Left kidney (tissue), 2 donors: Measurements from ENCODE around the gene PARN. TPM values are rescaled to one million over a fixed set of nuclear protein-coding genes. Genes with fewer than 3 reads are reported as not detected.
A peak's percentile ranks its signal among the peaks of the same experiment; 100 is the strongest.

Experiments
- DNase-seq: peaks from one replicate; pipeline ENCODE4 v3.0.0-alpha.2; 2013
- polyA plus RNA-seq: library from polyadenylated mRNA; unstranded; fragments of 120-200 nt; gene quantifications from one replicate; pipeline ENCODE4 v1.2.1, GENCODE V29; 2013; ENCODE audit not compliant: insufficient read length

The PARN gene
- polyA plus RNA-seq, 1 donor = 43.5 TPM

GRCh38 chr16:14499110-14499509 is 130.9 kb downstream of the PARN start:
- no peak for DNase-seq

DNA sequence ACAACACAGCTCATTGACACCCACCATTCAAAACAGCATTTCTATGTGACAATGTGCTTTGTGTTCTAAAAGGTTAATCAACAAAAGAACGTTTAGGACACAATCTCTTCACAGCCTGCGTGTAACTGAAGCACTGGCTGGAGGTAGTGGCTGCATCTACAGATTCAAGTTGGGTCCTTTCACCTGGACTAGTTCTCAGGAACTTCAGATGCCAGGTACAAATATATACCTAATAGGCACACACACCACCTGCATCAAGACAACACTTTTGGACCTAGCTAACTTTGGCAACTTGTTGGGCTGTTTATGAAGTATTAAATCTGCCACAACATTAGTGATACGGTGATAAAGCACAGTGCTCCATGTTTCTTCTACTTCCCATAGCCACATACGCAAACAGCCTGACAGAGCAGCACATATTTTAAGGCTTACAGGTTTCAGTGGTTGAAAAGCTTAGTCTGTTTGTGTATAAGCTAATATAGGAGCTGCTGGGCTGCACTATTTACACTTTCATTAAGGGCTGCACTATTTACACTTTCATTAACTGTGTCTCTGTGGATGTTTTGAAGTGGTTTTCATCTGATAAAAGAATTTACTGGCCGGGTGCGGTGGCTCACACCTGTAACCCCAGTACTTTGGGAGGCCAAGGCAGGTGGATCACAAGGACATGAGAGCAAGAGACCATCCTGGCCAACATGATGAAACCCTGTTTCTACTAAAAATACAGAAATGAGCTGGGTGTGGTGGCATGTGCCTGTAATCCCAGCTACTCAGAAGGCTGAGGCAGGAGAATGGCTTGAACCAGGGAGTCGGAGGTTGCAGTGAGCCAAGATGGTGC is 132.6 kb downstream of the PARN start:
- no peak for DNase-seq

- no peak for DNase-seq
These were observed 133.3 kb downstream of the PARN start for GRCh38 chr16:14496786-14497185.

DNA sequence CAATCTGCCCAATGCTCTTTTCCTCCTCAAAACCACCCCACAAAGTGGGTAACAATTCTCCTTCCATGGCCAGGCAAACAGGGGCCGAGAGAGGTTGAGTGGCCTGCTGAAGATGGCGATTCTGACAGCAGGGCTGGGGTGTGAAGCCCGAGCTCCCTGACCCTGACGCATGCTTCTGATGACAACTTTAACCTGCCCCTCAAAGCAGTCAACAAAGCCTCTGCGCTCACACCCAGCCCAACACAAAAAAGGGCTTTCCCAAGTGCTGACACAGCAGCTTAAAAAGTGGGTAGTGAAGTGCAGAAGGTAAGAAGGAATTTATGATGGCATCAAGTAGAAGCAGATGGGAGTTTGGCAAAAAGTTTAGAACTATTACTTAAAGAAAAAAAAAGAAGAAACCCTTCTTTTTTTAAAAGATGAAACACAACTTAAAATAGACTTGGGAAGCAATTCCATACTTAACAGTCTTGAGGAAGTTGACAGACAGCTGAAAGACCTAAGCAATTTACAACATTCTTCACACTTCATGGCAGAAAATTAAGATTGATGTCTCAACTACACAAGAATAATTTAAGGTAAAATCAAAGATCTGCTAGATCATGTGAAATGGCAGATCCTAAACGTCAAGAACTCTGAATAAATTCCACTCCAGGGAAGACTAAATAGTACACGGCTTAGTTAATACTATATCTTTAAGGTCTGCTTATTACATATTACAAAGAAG is 133.9 kb downstream of the PARN start:
- DNase-seq = no peak

DNA sequence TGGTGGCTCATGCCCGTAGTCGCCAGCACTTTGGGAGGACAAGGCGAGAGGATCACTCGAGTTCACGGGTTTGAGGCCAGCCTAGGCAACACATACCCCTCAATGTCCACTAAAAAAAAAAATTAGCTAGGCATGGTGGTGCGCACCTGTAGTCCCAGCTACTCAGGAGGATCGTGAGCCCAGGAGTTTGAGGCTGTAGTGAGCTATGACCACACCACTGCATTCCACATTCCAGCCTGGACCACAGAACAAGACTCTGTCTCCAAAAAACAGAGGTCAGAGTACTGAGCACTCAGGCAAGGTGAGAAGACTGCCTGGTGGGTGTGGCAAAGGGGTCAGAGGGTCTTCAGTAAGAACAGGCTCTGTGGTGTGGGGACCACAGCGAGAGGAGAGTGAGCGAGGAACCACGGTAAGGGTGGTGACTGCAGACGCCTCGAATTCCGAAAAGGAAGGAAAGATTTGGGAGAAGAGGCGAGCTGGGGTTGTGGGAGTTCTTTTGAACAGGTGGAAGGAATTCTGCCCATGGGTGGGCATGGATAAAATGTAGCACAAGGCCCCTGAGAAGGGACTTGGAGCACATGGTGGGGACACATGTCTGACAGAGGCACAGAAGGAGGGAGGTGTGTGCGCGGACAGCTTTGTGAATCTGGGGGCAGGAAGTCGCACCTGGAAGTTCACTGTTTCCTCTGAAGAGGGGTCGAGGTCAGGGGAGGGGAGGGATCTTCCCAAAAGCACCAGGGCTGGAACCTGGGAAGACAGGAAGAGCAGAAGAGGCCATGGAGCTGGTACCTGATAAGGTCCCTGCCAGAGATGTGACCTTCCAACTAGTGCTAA is 134.6 kb downstream of the PARN start:
- no peak for DNase-seq

DNA sequence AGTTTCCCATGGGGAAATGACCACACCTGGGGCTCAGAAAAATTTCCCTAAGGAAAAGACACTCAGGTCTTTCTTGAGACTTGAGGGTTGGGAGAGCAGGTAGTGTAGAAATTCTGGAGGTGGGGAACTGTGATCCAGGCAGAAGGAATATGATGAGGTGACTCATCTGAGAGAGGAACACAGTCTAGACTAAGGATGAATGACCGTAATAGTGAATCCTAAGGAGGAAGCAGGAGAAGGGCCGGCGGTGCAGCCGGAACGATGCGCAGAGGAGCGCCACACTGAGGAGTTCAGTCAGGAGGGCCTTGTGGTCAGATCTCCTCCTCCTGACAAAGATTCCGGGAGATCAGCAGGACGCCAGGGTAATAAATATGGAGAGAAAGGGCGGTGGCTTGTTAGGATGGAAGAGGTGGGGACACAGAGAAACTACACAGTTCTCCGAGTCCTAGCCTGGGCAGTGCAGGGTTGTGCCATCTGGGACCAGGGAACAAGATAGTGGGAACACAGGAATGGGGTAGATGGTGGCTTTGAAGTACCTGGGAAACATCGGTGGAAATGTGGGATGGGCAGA is 135.6 kb downstream of the PARN start:
- DNase-seq = no peak

DNA sequence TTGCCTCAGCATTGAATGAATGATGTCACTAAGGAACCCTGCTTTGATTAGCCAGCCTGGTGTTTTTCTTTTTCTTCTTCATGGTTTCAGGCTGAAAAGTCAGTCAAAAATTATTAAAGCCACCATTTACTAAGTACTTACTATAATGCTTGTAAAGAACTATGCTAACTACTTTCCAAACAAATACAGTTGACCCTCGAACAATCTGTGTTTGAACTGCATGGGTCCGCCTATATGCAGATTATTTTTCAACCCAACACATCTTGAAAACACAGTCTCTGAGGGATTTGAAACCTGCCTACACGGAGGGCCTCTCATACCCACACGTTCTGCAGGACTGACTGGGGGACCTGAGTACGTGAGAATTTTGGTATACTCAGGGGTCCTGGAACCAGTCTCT is 136.3 kb downstream of the PARN start:
- no peak for DNase-seq

DNA sequence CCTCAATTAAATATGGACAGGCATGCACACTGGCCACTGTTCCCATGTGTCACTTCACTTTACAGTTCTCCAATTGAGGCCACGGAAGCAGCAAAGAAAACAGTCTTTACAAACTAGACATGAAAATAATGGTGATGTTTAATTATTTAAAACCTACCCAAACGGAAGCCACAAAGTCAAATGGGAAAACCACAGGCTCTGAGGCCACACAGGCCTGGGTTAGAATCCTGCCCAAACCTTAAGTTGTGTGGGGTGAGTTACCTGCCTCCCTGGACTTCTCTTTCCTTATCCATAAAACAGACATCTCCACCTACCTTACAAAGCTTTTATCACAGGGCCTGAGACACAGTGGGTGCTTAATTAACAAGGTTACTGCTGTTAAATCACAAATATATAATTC is 137.4 kb downstream of the PARN start:
- no peak for DNase-seq

DNA sequence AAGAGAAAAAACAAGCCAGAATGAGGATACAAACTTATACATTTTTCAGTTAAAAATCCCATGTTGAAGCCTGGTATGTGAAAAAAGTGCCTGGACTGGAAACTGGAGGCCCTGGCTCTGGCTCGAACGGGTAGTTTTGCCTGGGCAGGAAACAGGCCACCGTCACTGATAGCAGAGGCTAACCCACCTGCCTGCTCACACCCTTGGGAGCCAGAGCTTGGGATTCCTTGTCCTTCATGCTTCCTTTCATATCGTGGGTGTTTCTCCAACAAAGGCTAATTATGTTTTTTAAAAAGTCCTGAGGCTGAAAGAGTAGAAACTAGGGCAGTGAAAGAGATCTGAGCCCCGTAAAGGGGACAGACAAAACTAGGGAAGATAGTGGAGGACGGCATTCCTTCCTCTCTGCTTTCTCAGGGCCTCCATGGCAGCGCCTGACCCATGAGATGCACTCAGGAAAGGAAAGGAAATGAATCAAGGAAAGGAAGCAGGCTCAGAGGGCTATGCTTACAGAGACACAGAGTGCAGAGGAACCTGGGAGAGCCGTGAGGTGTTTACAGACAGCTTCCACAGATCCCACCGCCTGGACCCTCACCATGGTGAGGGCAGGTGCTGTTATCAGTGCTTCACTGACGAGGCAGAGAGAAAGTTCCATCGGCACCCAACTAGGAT is 138.1 kb downstream of the PARN start:
- no peak for DNase-seq

- no peak for DNase-seq
These were observed 139.8 kb downstream of the PARN start for GRCh38 chr16:14490235-14490634.

DNA sequence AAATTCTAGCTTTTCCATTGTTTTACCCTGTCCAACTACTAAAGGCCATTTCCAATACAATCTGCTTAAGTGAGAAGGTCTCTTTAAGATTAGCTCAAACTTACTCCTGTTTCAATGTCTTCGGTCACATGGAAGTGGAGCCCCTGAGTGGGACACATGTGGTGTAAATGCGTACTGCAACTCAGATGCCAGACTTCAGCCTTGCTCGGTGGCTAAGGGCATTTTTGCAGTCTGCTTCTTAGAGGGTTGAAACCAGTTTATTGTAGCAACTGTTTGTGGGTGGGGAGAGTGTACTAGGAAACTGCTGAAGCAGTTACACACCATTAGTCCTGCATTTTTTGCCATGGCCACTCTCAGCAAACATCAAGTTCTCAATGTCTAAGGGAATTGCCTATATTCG is 140.6 kb downstream of the PARN start:
- peak; percentile 67 for DNase-seq

- no peak for DNase-seq
These were observed 142.5 kb downstream of the PARN start for GRCh38 chr16:14487579-14487978.

GRCh38 chr16:14486520-14487303 is 143.3 kb downstream of the PARN start:
- DNase-seq = peak; percentile 86

GRCh38 chr16:14485811-14486519 is 144.1 kb downstream of the PARN start:
- DNase-seq = no peak

DNA sequence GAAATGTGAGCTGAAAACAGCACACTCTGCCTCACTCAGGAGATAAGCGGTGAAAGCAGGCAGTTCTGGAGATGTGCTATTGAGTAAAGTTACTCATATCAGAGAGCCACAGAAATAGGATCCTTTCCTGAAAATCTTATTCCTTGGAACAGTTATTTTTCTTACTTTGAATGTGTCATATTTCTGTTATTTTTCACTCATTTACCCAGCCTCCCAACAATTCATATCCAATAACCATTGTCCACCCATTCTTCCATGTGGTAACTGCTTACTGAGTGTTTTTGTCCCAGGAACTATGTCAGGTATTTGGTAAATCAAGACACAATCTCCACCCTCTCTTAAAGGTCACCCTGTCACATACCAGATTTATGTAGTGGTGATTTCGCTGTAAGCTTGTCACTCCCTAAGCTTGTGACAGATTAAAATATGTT is 144.9 kb downstream of the PARN start:
- DNase-seq = no peak

GRCh38 chr16:14483819-14484385 is 146.2 kb downstream of the PARN start:
- DNase-seq = no peak

- DNase-seq = no peak
These were observed 153.9 kb downstream of the PARN start for GRCh38 chr16:14476183-14476582.

DNA sequence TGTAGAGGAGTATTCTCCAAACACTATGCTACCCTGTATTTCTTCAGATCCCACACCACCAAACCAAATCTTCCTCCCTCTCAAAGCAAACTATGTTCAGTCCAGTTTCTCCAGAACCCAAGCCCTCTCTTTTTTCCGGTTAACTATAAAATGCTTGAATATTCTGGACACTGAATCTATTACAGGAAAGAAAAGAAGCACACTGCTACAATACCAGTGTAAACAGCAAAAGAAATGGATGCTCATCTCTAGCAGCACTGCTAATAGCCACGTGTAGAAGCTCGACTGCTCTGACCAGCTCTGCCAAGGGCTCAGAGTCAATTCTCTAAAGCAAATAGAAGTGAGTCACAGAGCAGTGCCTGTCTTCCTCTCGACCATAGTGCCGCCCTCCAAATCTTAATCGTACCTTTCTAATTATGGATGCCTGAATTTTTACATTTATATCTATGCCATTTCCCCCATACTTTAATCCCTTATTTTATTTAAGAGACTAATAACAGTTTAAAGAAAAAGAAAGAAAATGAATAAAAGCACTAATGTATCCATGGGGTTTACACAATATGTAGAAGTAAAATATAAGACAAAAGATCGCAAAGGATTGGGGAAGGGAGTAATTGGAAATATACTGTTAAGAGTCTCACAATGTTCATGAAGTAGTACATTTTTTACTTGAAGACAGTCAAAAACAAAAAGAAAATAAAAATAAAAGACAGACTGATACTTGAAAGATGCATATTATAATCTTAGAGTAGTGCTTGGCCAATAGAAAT is 154.5 kb downstream of the PARN start:
- no peak for DNase-seq

DNA sequence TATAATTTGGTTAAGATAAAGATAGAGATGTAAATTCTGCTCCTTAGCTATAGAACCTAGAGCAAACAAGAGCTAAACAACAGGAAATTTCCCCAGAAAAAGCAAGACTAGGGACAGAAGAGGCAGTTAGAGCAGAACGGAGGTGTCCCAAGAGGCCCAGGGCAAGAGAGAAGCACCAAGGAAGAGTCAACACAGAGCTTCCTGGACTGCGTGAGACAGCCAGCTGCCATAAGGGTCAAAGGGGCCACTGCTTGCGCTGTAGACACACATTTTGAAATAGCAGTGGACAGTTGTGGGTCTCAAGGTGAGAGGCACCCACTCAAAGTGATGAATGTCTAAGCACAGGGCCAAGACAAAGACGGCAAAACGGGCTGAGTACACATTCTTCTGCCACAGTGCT is 156.6 kb downstream of the PARN start:
- no peak for DNase-seq
